Ectodermal cell (in vitro differentiated cells): ENCODE data around the gene MINDY4.

Experiments
- H3K27ac ChIP-seq: 2 replicates; pipeline ENCODE4 v1.7.0; 2013; ENCODE audit warnings: mild to moderate bottlenecking, low read depth, low read length; ENCODE audit not compliant: insufficient read depth, poor library complexity, severe bottlenecking
- H3K27me3 ChIP-seq: 2 replicates; pipeline ENCODE4 v1.7.0; 2013; ENCODE audit warnings: mild to moderate bottlenecking, low read length; ENCODE audit not compliant: insufficient read depth, control insufficient read depth, poor library complexity, severe bottlenecking
- H3K36me3 ChIP-seq: one replicate; pipeline ENCODE4 v1.7.0; 2013; ENCODE audit warnings: low read length; ENCODE audit not compliant: control insufficient read depth, insufficient read depth
- H3K4me1 ChIP-seq: one replicate; pipeline ENCODE4 v1.7.0; 2013; ENCODE audit warnings: low read length; ENCODE audit not compliant: control insufficient read depth, insufficient read depth
- H3K4me3 ChIP-seq: 2 replicates; pipeline ENCODE4 v1.7.0; 2013; ENCODE audit warnings: low read depth, low read length, control low read depth; ENCODE audit not compliant: insufficient read depth
- H3K9me3 ChIP-seq: 2 replicates; pipeline ENCODE4 v1.7.0; 2013; ENCODE audit warnings: mild to moderate bottlenecking, low read length, moderate library complexity; ENCODE audit not compliant: control insufficient read depth
- WGBS, 2 experiments: methylation state at CpG; one replicate each; pipeline ENCODE4 v1.1.7; 2013; ENCODE audit warnings: missing lambda C conversion rate in 2 of 2; 5-methylcytosine and 5-hydroxymethylcytosine counted together

MINDY4 gene

GRCh38 chr7:30913821-30914515 lies 142.8 kb downstream of the MINDY4 start:
- H3K27me3 ChIP-seq, result no peaks in the 10 kb centered on the region
- 90 to 91% methylated on average over 16 of the region's 16 CpGs for WGBS, 2 experiments
- H3K36me3 ChIP-seq, result no peaks in the 10 kb centered on the region
- H3K4me3 ChIP-seq, result no peak overlapping the region
- H3K4me1 ChIP-seq, result peaks cover 35% of the 10 kb centered on the region
- H3K27ac ChIP-seq, result no peak overlapping the region
- no peaks in the 10 kb centered on the region for H3K9me3 ChIP-seq

GRCh38 chr7:30914596-30914995 lies 143.4 kb downstream of the MINDY4 start:
- WGBS, 2 experiments, result 89 to 93% methylated on average over 4 of the region's 4 CpGs
- Histone ChIP-seq H3K4me1 (peaks cover 35% of the 10 kb centered on the region), H3K27me3 (no peaks in the 10 kb centered on the region), H3K4me3 (no peak overlapping the region), H3K36me3 (no peaks in the 10 kb centered on the region), H3K9me3 (no peaks in the 10 kb centered on the region), H3K27ac (no peak overlapping the region)

- Histone ChIP-seq H3K27ac (no peak overlapping the region), H3K4me3 (no peak overlapping the region)
- 88 to 90% methylated on average over 11 of the region's 11 CpGs for WGBS, 2 experiments
Measured at GRCh38 chr7:30915005-30915601, 143.9 kb downstream of the MINDY4 start.

GRCh38 chr7:30915751-30916150 lies 144.5 kb downstream of the MINDY4 start:
- Histone ChIP-seq H3K36me3 (no peaks in the 10 kb centered on the region), H3K27me3 (no peaks in the 10 kb centered on the region), H3K4me1 (peaks cover 34% of the 10 kb centered on the region), H3K9me3 (no peaks in the 10 kb centered on the region), H3K27ac (no peak overlapping the region), H3K4me3 (no peak overlapping the region)
- 86 to 88% methylated on average over 6 of the region's 6 CpGs for WGBS, 2 experiments

More at GRCh38 chr7:30915005-30915601, 143.9 kb downstream of the MINDY4 start:
- Histone ChIP-seq H3K9me3 (no peaks in the 10 kb centered on the region), H3K27me3 (no peaks in the 10 kb centered on the region), H3K36me3 (no peaks in the 10 kb centered on the region), H3K4me1 (peaks cover 35% of the 10 kb centered on the region)

GRCh38 chr7:30916255-30916654 lies 145.0 kb downstream of the MINDY4 start:
- H3K4me1 ChIP-seq, result peaks cover 29% of the 10 kb centered on the region
- H3K36me3 ChIP-seq, result no peaks in the 10 kb centered on the region
- no peak overlapping the region for H3K27ac ChIP-seq
- 61 to 81% methylated on average over 3 of the region's 3 CpGs for WGBS, 2 experiments
- H3K9me3 ChIP-seq, result no peaks in the 10 kb centered on the region
- H3K4me3 ChIP-seq, result no peak overlapping the region
- H3K27me3 ChIP-seq, result no peaks in the 10 kb centered on the region

GRCh38 chr7:30916767-30917166 lies 145.6 kb downstream of the MINDY4 start:
- no peaks in the 10 kb centered on the region for H3K27me3 ChIP-seq
- H3K36me3 ChIP-seq, result no peaks in the 10 kb centered on the region
- H3K9me3 ChIP-seq, result no peaks in the 10 kb centered on the region
- WGBS, 2 experiments, result 85 to 86% methylated on average over 7 of the region's 7 CpGs
- H3K4me3 ChIP-seq, result no peak overlapping the region
- peaks cover 29% of the 10 kb centered on the region for H3K4me1 ChIP-seq
- H3K27ac ChIP-seq, result no peak overlapping the region

GRCh38 chr7:30917216-30917893 lies 146.1 kb downstream of the MINDY4 start:
- H3K27ac ChIP-seq, result no peak overlapping the region
- H3K9me3 ChIP-seq, result no peaks in the 10 kb centered on the region
- H3K27me3 ChIP-seq, result no peaks in the 10 kb centered on the region
- H3K4me1 ChIP-seq, result peaks cover 27% of the 10 kb centered on the region
- H3K36me3 ChIP-seq, result no peaks in the 10 kb centered on the region
- WGBS, 2 experiments, result 79 to 82% methylated on average over 3 to 4 of the region's 4 CpGs
- H3K4me3 ChIP-seq, result no peak overlapping the region

GRCh38 chr7:30918676-30919075 lies 147.5 kb downstream of the MINDY4 start:
- H3K9me3 ChIP-seq, result no peaks in the 10 kb centered on the region
- peaks cover 18% of the 10 kb centered on the region for H3K4me1 ChIP-seq
- no peaks in the 10 kb centered on the region for H3K27me3 ChIP-seq
- no peak overlapping the region for H3K27ac ChIP-seq
- H3K36me3 ChIP-seq, result no peaks in the 10 kb centered on the region
- 80 to 86% methylated on average over 4 of the region's 4 CpGs for WGBS, 2 experiments
- H3K4me3 ChIP-seq, result no peak overlapping the region

- no peaks in the 10 kb centered on the region for H3K36me3 ChIP-seq
Measured at GRCh38 chr7:30920021-30920583, 148.9 kb downstream of the MINDY4 start.

More at GRCh38 chr7:30920021-30920583, 148.9 kb downstream of the MINDY4 start:
- H3K4me3 ChIP-seq, result no peak overlapping the region
- WGBS, 2 experiments, result 92% methylated on average over 11 of the region's 11 CpGs
- H3K9me3 ChIP-seq, result no peaks in the 10 kb centered on the region
- no peaks in the 10 kb centered on the region for H3K27me3 ChIP-seq
- H3K4me1 ChIP-seq, result peaks cover 18% of the 10 kb centered on the region
- H3K27ac ChIP-seq, result no peak overlapping the region
